ENCODE measurements around the gene RBL2.
"Not testable (repeated sequence)": the region's sequence is repeated elsewhere in the genome, so short reads cannot be mapped to it uniquely, and the experiment has no call there.

- not testable (repeated sequence) for TF ChIP-seq CTCF (conservative IDR thresholded peaks at IDR 0.05 in 1 of 2, IDR thresholded peaks at IDR 0.05 in 1 of 2; ENCODE audit: extremely low read depth in 1 of 2, insufficient read depth in 1 of 2, low read depth in 1 of 2, low read length in 2 of 2); EZH2 (IDR thresholded peaks at IDR 0.05; ENCODE audit: borderline replicate concordance, low read length)
These were observed 105.8 kb downstream of the RBL2 start for GRCh38 chr16:53539759-53540718.

All from mammary epithelial cell (primary cell).